PFSK-1 (cell line): ENCODE results near the gene GGT1.

ENCODE experiments used
- FOXP2 ChIP-seq: optimal IDR thresholded peaks from 2 replicates; pipeline ENCODE3; 2011; ENCODE audit warnings: borderline replicate concordance, control low read depth, inconsistent platforms; ENCODE audit not compliant: insufficient read depth; ENCODE audit errors: extremely low read length, extremely low read depth
- POLR2AphosphoS5 ChIP-seq: IDR thresholded peaks from 2 replicates; pipeline ENCODE4 v1.6.1; 2012; ENCODE audit warnings: low read depth, mild to moderate bottlenecking, control low read depth, low read length, moderate library complexity
- SIN3A ChIP-seq: IDR thresholded peaks from 2 replicates; pipeline ENCODE4 v1.6.1; 2012; ENCODE audit warnings: mild to moderate bottlenecking, low read length, moderate library complexity, borderline replicate concordance; ENCODE audit not compliant: insufficient read depth
- TAF1 ChIP-seq: IDR thresholded peaks from 2 replicates; pipeline ENCODE4 v1.6.1; 2012; ENCODE audit warnings: low read length, control low read depth, borderline replicate concordance; ENCODE audit not compliant: insufficient read depth
- TF ChIP-seq, protein P1 (sequence below), 2 experiments: IDR thresholded peaks; 2 replicates each; pipeline versions ENCODE4 v1.6.1 to v1.8.0; 2011 to 2012; ENCODE audit warnings: low read depth in 2 of 2, low read length in 2 of 2, control low read depth in 1 of 2, inconsistent platforms in 1 of 2, mild to moderate bottlenecking in 1 of 2, moderate library complexity in 1 of 2; ENCODE audit not compliant: insufficient read depth in 1 of 2

The GGT1 gene

DNA sequence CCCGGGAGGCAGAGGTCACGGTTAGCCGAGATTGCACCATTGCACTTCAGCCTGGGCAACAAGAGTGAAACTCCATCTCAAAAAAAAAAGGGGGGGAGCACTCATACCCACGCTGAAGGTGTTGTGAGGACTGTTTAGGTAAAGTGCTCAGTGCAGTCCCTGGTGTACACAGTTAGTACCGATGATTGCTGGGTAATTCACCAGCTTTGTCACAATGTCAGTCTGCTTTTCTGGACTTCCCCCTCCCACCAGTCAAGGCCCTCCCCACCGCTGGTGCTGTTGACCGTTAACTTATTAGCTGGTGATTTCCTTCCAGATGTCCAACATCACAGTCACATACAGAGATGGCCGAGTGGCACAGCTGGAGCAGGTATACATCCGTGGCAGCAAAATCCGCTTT is 35.3 kb upstream of the GGT1 start:
- TF ChIP-seq TAF1 (no peak), POLR2AphosphoS5 (no peak), SIN3A (no peak), FOXP2 (no peak)
- TF ChIP-seq, protein P1, sequence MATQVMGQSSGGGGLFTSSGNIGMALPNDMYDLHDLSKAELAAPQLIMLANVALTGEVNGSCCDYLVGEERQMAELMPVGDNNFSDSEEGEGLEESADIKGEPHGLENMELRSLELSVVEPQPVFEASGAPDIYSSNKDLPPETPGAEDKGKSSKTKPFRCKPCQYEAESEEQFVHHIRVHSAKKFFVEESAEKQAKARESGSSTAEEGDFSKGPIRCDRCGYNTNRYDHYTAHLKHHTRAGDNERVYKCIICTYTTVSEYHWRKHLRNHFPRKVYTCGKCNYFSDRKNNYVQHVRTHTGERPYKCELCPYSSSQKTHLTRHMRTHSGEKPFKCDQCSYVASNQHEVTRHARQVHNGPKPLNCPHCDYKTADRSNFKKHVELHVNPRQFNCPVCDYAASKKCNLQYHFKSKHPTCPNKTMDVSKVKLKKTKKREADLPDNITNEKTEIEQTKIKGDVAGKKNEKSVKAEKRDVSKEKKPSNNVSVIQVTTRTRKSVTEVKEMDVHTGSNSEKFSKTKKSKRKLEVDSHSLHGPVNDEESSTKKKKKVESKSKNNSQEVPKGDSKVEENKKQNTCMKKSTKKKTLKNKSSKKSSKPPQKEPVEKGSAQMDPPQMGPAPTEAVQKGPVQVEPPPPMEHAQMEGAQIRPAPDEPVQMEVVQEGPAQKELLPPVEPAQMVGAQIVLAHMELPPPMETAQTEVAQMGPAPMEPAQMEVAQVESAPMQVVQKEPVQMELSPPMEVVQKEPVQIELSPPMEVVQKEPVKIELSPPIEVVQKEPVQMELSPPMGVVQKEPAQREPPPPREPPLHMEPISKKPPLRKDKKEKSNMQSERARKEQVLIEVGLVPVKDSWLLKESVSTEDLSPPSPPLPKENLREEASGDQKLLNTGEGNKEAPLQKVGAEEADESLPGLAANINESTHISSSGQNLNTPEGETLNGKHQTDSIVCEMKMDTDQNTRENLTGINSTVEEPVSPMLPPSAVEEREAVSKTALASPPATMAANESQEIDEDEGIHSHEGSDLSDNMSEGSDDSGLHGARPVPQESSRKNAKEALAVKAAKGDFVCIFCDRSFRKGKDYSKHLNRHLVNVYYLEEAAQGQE (IDR thresholded peaks at IDR 0.05; ENCODE audit: insufficient read depth in 1 of 2, low read depth in 2 of 2, low read length in 2 of 2): no peak

GRCh38 chr22:24571266-24571665 is 31.7 kb upstream of the GGT1 start:
- TF ChIP-seq, protein P1 (IDR thresholded peaks at IDR 0.05; ENCODE audit: insufficient read depth in 1 of 2, low read depth in 2 of 2, low read length in 2 of 2): no peak
- TF ChIP-seq TAF1: no peak
- no peak for TF ChIP-seq SIN3A
- TF ChIP-seq FOXP2: no peak
- TF ChIP-seq POLR2AphosphoS5: no peak

GRCh38 chr22:24576778-24577177 is 26.2 kb upstream of the GGT1 start:
- TF ChIP-seq TAF1 (no peak), FOXP2 (no peak), SIN3A (no peak), POLR2AphosphoS5 (no peak)
- TF ChIP-seq, protein P1 (IDR thresholded peaks at IDR 0.05; ENCODE audit: insufficient read depth in 1 of 2, low read depth in 2 of 2, low read length in 2 of 2): no peak

DNA sequence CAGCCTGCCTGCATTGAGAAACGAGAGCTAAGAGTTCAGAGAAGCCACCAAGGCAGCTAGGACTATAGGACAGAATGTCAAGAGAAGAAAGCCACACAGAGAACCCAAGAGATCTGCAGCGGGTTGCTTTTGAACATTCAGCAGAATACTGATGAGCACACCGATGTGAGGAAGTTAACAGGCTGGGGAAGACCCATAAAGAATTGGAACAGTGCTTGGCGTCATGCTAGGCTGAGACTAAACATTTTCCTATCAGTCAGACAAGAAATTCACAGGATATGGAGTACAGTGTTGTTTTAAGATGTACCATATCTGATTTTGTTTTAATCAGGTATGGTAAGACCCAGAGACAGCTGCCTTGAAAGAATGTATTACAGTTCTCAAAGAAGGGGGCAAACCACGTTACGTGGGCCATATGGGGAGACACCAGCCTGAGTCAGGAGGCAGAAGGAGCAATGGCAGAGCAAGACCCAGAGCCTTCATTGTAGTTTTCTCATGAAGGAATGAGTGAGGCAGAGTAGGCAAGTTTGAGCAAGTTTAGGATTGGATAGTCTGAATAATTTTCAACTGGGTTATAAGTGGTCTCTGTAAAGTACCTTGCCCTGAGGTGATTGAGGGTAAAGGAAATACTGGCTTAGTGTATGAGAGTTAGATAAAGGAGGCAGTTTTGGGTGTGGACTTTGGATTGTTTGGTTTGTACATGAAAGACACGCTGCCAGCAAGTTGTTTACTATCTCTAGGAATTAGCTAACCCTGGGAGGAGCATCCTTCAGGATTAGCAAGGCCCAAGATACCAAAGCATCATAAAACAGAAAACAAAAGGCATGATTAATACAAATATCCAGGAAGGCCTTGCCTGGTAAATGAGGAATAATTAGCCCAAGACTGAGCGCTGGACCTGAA is 24.4 kb upstream of the GGT1 start:
- TF ChIP-seq POLR2AphosphoS5 (no peak), FOXP2 (no peak), SIN3A (no peak), TAF1 (no peak)
- TF ChIP-seq, protein P1 (IDR thresholded peaks at IDR 0.05; ENCODE audit: insufficient read depth in 1 of 2, low read depth in 2 of 2, low read length in 2 of 2): no peak

DNA sequence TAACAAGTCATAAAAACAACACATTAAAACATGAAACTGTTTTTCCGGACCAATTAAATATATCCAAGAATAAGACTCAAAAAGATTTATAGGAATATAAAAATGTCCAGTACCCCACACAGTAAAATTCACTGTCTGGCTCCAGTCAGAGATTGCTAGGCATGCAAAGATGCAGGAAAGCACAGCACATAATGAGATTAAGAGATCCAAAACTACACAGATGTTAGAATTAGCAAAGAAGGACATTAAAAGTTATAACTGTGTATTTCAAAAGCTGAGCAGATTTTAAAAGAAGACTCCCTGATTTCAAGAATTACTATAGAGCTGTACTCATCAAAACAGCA is 23.8 kb upstream of the GGT1 start:
- TF ChIP-seq POLR2AphosphoS5 (no peak), SIN3A (no peak), FOXP2 (no peak), TAF1 (no peak)
- TF ChIP-seq, protein P1 (IDR thresholded peaks at IDR 0.05; ENCODE audit: insufficient read depth in 1 of 2, low read depth in 2 of 2, low read length in 2 of 2): no peak
